OCI-M2 (cell line): Measurements from ENCODE around the gene GHRL.

Experiments
- DNase-seq: peaks from one replicate; lab custom pipeline; 2025; ENCODE audit not compliant: unreplicated experiment; lab: John Stamatoyannopoulos, UW

Gene GHRL

DNA sequence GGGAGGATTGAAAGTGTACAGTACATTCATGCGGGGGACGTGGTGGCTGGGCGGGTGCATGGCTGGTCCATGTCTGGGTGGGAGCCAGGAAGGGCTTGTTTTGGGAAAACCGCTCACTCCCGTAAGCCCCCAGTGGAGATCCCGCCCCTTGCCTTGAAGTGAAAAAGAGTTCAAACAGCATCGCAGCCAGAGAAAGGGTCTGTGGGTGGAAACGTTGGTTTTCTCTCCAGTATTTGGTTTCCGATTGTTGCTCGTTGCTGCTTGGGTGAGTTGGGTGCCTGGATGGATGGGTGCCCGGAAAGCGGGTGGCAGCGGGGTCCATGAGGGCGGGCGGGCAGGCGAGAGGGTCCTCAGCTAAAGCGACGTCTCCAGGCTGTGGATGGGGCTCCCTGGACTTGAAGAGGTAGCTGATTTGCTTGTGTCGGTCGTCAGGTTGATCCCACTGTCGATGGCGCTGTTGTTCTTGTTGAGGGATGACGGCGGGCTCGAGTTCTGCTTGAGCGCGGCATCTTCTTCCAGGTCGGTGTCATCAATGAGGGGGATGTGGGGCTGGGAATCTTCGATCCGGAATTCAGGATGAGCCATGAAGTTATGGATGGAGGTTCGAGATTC lies 35.8 kb upstream of the GHRL start:
- no peak for DNase-seq

DNA sequence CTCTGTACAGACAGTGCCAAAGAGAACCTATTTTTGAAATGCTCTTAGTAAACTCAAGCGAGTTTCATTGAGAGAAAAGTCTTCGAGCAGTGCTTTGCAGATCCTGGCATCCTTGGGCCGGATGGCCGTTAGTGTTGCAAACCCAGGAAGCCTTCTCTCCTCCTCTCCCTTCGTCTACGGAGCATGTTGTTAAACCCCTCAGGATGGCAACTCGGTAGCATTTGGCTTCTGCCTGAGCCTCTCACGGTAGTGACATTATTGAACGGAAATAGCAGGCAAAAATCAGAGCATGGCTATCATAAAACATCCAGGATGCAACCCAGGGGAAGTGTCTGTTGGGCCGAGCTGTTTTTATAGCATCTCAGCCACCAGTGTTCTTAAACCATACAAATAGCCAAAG lies 34.8 kb upstream of the GHRL start:
- DNase-seq, result no peak

DNA sequence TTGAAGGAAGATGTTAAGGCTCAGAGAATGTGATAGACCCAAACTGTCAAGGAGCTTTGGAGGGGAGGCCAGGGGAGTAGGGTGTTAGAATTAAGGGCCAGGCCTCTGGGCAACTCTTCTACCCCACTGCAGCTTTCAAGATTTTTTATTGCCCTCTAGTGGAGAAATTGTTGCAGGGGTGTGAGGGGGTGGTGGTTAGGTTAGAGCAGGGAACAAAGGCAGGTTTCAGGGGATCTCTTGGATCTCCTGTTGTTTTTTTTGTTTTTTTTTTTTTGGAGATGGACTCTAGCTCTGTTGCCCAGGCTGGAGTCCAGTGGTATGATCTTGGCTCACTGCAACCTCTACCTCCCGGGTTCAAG lies 29.6 kb upstream of the GHRL start:
- DNase-seq, result no peak

DNA sequence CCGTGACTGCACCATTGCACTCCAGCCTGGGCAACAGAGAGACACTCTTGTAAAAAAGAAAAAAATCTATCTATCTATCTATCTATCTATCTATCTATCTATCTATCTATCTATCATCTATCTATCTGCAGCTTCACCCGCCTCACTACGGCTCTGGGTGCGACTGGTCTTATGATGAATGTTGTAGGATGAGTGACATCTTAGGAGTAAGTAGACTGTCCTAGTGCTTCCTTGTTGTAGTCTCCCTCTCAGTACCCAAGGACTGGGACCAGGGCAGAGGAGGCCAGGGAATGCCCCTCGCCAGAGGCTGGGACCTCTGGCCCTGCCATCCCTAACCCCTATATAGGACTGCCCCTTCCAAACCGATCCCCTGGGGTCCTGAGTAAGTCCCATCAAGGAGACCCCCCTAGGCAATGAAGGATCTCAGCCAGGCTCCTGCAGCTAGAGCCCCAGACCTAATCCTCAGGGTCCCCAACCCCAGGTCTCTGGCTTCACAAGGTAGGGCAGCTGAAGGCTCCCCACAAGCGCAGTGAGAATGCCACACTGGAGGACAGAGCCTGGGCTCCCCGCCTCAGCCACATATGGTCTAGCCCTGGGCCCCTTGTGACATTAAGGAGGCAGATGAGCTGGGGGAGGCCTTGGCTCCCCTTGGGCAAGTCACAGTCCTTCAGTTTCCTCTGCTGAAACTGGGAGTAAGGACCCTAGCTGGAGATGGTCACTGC lies 29.0 kb upstream of the GHRL start:
- DNase-seq, result no peak

DNA sequence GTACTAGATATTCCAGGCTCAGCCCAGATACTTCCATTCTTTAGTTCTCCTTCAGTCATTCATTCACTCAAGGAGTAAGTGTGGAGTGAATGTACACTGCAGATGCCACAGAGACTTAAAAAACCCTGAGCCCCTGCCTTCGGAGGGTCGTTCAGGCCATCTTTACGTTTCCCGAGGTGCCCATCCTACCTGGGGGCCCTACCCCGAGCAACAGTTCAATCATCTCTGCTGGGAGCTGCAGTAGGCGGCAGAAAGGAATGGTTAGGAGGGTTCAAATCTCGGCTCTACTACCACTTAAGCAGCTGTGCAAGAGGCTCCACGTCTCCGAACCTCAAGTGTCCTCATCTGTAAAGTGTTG lies 27.6 kb upstream of the GHRL start:
- no peak for DNase-seq

DNA sequence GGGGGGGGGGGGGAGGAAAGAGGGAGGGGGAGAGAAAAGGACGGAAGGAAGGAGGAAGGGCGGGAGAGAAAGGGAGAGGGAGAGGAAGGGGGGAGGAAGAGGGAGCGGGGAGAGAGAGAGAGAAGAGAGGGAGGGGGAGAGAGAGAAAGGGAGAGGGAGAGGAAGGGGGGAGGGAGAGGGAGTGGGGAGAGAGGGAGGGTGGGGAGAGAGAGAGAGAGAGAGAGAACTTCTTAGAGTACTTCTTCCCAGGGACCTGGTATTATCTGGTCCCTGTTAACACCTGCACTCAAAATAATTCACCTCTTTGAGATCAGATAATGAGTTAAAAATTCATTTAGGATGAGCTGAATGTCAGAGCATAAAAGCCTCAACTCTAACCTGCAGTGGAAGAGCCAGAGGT lies 27.1 kb upstream of the GHRL start:
- no peak for DNase-seq

DNA sequence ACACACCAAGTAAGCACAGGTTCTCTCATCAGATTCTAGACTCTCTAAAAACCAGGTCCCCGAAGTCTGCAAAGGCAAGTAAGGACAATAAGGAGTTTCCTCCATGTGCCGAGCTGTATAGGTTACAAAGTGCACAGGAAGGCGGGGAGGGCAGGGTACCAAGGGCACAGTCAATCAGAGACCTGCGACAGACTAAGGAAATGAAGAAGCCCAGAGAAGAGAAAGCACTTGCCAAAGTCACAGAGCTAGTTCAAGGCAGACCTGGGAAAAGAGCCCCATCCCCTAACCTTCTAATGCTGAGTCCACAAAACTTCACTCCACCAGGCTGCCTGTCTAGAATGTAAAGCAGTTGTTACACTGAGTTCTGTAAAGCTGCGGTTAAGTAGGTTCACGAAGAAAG lies 26.5 kb upstream of the GHRL start:
- no peak for DNase-seq

DNA sequence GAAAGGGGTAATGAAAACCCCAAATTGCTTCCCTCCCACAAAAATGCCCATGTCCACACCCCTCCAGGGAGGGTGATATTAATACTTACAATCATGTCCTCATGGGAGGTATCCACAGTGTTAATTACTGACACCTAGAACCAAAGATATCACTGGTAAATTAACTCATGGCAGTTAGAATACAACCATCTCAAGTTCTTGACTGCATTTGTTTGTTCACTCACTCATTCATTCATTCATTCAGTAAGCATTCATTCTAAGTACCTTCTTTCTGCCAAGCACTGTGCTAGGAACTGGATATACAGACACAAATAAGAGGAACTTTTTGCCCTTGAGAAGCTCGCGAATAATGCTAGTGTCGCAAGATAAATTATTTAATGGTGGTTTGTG lies 25.2 kb upstream of the GHRL start:
- DNase-seq, result no peak

DNA sequence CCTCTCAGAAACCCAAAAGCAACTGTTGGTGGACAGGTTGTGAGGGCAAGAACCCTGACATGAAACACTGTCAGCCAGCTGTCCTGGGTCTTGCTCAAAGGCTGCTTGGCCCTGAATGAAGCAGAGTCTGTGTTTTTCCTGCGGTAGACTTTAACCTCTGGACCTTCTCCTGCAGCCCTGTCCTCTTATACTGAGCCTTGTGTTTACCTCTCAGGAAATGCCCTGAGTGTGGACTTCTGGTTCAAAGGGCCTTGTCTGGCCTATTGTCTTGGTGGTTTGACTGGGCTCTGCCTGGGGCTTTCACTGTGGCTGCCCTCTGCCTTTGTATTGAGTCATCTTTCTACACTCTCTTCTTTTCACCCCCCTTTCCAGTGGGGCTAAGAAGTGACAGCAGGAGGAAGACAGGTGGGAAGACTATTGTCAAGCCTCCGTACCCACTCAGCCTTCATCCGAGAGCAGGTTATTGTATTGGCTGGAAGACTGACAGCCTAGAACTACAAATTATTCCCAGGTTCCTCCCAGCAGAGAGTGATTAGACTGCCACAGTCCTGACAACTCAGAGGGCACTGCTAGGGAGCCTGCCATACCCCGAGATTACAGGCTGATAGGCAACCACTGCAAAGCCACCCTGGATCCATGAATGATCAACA lies 24.7 kb upstream of the GHRL start:
- no peak for DNase-seq

DNA sequence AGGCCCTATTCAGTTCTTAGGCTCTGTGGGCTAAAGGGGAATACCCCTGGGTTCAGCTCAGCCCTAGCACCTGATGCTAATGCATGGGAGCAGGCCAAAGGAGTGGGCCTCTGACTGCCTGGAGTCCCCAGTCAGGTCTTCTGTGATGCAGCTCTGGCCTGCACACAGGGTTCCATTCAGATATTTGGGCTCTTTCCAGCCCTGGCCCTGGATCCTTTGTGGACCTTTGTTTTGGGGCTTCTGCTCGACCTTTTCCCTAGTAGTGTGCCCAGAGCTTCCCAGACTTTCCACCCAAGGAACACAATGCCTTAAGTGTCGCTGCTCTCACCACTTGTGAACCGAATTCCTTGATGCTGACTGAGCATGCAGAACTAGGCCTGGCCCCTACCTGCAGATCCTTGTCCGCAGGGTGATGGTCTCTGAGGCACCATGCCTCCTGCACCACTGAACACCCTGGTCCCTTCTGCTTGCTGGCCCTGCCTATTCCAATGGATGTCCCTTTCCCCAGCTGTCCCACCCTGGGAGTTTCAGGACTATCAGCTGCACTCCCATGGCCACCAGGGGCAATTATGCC lies 23.1 kb upstream of the GHRL start:
- no peak for DNase-seq

DNA sequence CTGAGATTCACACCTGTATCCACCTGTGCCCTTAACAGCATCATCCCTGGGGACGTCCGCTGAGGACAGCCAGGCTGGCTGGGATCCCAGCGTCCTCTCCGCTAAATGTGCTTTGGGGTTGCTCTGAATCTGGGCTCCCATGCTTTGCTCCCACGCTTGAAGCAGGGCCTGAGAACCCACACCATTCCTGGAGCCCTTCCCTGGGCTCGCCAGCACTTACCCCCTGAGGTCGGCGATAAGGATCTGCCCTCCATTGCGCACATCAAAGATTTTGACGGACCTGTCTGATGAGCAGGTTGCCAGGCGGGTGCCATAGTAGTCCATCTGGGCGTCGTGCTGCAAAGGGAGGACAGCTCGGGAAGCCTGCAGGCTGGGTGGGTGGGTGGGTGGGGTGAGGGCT lies 22.4 kb upstream of the GHRL start:
- no peak for DNase-seq

DNA sequence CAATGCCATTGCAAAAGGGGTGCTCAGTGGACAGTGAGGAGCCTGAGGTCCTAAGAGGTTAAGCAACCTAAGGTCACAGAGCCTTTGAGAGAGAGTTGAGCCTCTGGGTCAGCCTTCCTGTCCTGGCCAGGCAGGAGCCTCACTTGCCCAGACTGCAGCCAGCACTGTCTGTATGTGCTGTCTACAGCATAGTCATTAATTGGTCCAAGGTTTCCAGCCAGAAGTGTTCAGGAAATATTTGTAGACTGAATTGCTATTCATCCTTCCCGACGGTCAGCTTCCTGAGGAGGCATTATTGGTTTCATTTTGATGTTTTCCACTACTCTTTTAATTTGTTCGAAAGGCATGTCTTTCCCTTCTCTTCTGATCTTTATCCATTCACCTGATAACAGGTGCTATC lies 20.1 kb upstream of the GHRL start:
- DNase-seq, result no peak

DNA sequence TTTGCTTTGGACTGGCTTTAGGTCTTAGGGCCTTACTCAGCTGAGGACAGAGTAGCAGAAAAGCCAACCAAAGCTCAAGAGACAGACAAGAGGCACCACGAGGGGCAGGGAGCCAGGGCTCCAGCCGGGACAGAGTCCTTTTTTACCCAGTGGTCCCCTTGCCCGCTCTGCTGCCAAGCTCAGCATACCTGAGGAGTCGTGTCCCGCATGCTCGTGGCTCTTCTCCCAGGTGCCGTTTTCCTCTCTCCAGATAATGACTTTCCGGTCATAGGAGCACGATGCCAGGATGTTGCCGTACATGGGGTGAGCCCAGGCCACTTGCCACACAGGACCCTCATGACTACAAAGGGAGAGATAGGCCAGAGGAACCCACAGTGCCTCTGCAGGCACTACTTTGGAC lies 19.6 kb upstream of the GHRL start:
- no peak for DNase-seq

DNA sequence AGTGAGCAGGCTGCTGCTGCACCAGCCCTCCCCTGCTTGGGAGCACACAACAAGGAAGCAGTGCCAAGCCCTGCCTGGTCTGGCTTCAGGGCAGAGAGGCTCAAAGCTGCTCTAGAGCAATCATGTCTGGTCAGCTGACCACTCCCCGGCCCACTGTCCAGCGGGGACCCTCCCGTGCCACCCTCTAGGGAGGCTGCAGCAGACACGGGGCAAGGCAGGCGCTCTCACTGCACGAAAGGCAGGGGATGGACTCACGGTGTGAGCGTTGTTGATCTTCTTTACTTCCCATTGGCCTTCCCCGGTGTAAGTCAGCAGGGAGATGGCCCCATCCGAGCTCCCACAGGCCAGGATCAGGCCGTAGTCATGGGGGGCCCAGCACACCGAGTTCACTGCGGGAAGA lies 19.0 kb upstream of the GHRL start:
- no peak for DNase-seq

DNA sequence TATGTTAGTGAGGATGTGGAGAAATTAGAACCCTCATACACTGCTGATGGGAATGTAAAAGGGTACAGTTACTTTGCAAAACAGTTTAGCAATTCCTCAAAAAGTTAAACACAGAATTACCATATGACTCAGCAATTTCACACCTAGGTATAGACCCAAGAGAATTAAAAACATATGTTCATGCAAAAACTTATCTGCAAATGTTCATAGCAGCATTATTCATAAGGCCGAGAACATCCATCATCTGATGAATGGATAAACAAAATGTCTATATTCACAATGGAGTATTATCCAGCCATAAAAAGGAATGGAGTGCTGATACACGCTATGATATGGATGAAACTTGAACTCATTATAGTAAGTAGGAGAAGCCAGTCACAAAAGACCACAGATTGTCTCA lies 17.8 kb upstream of the GHRL start:
- no peak for DNase-seq

DNA sequence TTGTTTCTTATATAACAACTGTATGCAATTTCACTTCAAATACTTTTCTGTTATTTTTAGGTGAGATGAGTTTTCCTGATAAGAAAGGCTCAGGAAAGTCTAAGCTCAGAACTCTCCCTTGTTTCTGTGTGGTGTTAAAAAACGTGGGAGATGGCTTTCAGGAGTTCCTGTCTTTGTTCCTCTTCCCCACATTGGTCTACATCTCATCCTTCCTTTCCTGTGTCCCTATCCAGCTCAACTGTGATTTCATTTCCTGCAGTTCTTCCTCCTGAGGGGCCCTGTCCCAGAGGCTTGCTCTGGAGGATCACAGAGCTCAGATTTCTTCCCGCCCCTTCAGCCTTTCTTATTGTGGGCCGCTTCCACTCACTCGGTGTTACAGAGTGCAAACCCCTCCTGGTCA lies 17.0 kb upstream of the GHRL start:
- no peak for DNase-seq

DNA sequence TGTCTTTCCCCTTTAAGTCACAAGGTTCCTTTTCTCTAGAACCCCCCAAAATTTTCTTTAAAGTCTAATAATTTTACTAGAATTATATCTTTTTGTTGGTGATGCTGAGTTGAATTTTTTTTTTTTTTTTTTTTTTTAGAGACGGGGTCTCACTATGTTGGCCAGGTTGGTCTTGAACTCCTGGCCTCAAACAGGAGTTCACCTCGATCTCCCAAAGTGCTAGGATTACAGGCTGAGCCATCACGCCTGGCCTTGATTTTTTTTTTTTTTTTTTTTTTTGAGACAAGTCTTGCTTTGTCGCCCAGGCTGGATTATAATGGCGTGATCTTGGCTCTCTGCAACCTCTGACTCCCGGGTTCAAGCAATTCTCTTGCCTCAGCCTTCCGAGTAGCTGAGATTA lies 15.9 kb upstream of the GHRL start:
- no peak for DNase-seq

DNA sequence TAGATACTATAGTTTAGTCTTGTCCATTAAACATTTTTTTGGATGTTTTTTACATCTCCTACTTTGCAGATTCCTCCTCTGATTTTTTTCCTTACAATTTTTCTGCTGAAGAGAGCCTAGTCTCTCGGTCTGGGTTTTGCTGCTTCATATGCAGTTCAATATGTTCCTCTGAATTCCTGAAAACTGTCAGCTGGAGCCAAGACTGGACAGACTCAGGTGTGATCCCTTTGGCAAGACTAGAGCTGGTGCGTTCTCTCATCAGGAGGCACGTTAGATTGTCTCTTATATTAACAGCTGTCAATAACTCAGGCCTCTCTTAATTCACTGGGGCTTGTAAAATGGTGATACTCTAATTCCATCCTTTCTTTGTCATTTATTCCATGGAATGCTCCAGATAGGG lies 13.4 kb upstream of the GHRL start:
- no peak for DNase-seq

DNA sequence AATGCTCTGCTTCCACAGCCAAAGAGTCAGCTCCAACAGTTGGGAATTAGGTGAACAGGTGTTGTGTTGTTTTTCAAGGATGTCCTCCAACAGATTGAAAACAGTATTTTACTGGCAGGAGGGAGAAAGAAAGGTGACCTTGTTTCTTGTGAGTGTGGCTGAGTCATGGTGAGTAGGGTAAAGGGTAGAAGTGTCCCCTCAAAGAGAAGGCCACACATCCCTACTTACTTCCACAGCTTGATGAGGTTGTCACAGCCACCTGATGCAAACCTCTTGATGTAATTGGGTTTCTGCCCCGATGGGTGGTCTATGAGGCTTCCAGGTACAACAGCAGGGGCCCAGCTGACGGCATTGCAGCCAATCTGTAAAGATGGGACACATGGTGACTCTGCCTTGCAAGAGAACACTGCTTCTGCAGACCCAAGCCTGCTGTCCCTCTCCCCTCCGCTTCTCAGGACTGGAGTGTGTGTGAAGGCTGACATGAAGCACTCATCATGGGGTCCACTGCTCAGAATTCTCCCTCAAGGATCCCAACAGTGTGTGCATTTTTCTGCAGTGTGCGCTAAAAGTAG lies 12.7 kb upstream of the GHRL start:
- DNase-seq, result no peak

DNA sequence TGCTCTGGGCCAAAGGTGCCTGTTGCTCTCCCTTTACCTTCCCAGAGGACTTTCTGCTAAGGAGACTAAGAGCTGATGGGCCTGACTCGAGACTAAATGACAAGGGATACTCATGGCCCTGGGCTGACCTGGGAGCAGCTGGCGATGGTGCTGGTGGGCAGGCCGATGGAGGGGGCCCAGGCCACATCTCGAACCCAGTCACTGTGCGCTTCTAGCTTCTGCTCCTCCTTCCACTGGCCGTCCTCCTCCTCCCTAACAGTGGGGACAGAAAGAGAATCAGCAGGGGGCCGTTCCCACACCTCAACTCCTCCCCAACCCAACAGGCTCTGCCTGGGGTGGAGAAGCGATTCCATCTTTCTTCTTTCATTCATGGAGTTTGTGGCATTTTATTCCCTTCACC lies 12.2 kb upstream of the GHRL start:
- DNase-seq, result no peak

DNA sequence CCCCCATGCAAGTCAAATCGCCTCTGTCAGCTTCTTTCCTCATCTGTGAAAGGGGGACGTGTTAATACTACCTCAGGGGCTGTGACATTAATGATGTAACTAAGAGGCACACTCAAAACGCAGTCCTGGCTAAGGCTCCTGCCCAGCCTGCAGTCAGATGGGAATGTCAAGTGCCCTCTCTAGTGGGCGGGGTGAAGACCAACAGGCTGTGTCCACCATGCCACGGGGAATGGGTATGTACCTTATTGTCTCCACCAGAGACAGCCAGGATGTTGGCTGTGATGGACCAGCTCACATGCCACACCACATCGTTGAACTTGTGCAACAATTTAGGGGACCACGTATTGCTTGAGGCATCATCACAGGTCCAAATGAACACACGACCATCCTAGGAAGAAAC lies 11.0 kb upstream of the GHRL start:
- DNase-seq, result no peak

DNA sequence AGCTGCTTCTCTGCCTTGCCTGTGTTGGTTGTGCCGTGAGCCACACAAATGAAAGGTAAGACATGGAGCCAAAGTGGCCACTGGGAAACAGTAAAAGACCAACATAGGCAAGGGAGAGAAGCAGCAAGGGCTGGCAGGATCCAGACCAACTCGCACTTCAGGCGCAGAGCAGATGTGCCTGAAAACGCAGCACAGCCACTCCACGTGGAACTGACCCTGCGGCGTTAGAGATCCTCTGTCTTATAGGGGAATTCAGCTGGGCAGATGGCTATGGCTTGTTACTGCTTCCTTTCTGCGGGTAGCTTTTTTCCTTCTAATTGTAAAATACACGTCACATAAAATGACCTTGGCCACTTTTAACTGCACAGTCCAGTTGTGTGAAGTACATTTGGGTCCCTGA lies 10.4 kb upstream of the GHRL start:
- no peak for DNase-seq
